Mesothelial cell of epicardium (in vitro differentiated cells): ENCODE results near the gene TRIM47. TPM values are rescaled to one million over a fixed set of nuclear protein-coding genes. Genes with fewer than 3 reads are reported as not detected.

Experiments used
- DNase-seq, 2 experiments: peaks; one replicate each; pipeline ENCODE4 v3.0.0; 2021; ENCODE audit warnings: low spot score in 2 of 2; ENCODE audit not compliant: unreplicated experiment in 2 of 2
- H3K27ac Mint-ChIP-seq: 2 replicates; pipeline ENCODE4 v1.8.0; 2021; ENCODE audit warnings: mixed read lengths
- H3K27me3 Mint-ChIP-seq: 2 replicates; pipeline ENCODE4 v1.8.0; 2021; ENCODE audit warnings: low read depth, mixed read lengths
- H3K36me3 Mint-ChIP-seq: 2 replicates; pipeline ENCODE4 v1.8.0; 2021; ENCODE audit warnings: mixed read lengths
- H3K4me1 Mint-ChIP-seq: 2 replicates; pipeline ENCODE4 v1.8.0; 2021; ENCODE audit warnings: mixed read lengths
- H3K4me3 Mint-ChIP-seq: 2 replicates; pipeline ENCODE4 v1.8.0; 2021; ENCODE audit warnings: mild to moderate bottlenecking, moderate library complexity, mixed read lengths
- H3K9me3 Mint-ChIP-seq: 2 replicates; pipeline ENCODE4 v1.8.0; 2021; ENCODE audit warnings: mixed read lengths
- CTCF ChIP-seq: fragments of 200-600 bp; sonication (generic); IDR thresholded peaks from one replicate; pipeline ENCODE4 v1.5.0; 2021; ENCODE audit warnings: antibody characterized with exemption; ENCODE audit not compliant: unreplicated experiment
- total RNA-seq: library from RNA; stranded (reverse); gene quantifications from 3 replicates; pipeline ENCODE4 v1.2.1, GENCODE V29; 2021

The TRIM47 gene
- total RNA-seq, 1 donor from 2014 or later, result 2.9 TPM

GRCh38 chr17:75829747-75830146 lies 48.6 kb downstream of the TRIM47 start:
- Mint-ChIP-seq H3K27ac (no peak overlapping the region), H3K9me3 (no peaks in the 10 kb centered on the region), H3K27me3 (no peaks in the 10 kb centered on the region), H3K36me3 (no peaks in the 10 kb centered on the region), H3K4me1 (peaks cover 28% of the 10 kb centered on the region), H3K4me3 (no peak overlapping the region)
- DNase-seq, result no peak
- no peak for TF ChIP-seq CTCF

GRCh38 chr17:75828741-75829140 lies 49.6 kb downstream of the TRIM47 start:
- Mint-ChIP-seq H3K36me3 (no peaks in the 10 kb centered on the region), H3K9me3 (no peaks in the 10 kb centered on the region), H3K27ac (no peak overlapping the region), H3K4me1 (peaks cover 28% of the 10 kb centered on the region), H3K4me3 (no peak overlapping the region), H3K27me3 (no peaks in the 10 kb centered on the region)
- DNase-seq, result no peak
- no peak for TF ChIP-seq CTCF

GRCh38 chr17:75828076-75828400 lies 50.3 kb downstream of the TRIM47 start:
- no peaks in the 10 kb centered on the region for H3K36me3 Mint-ChIP-seq
- H3K4me3 Mint-ChIP-seq, result peak overlapping the region; percentile 52
- peaks cover 23% of the 10 kb centered on the region for H3K4me1 Mint-ChIP-seq
- H3K27ac Mint-ChIP-seq, result peak overlapping the region; percentile 69
- no peaks in the 10 kb centered on the region for H3K9me3 Mint-ChIP-seq
- no peaks in the 10 kb centered on the region for H3K27me3 Mint-ChIP-seq
- no peak for TF ChIP-seq CTCF
- no peak for DNase-seq

- H3K36me3 Mint-ChIP-seq, result no peaks in the 10 kb centered on the region
- peaks cover 20% of the 10 kb centered on the region for H3K4me1 Mint-ChIP-seq
- H3K27me3 Mint-ChIP-seq, result no peaks in the 10 kb centered on the region
- DNase-seq, result peak in 1 of 2 experiments; percentile 83
- peak overlapping the region; percentile 52 for H3K4me3 Mint-ChIP-seq
- H3K9me3 Mint-ChIP-seq, result no peaks in the 10 kb centered on the region
- TF ChIP-seq CTCF, result peak; percentile 79
- peak overlapping the region; percentile 87 for H3K27ac Mint-ChIP-seq
Observed at GRCh38 chr17:75827308-75828075, 50.9 kb downstream of the TRIM47 start.

GRCh38 chr17:75826561-75827307 lies 51.6 kb downstream of the TRIM47 start:
- no peaks in the 10 kb centered on the region for H3K9me3 Mint-ChIP-seq
- no peak for TF ChIP-seq CTCF
- no peak for DNase-seq
- H3K4me3 Mint-ChIP-seq, result no peak overlapping the region
- H3K36me3 Mint-ChIP-seq, result peaks cover 2% of the 10 kb centered on the region
- H3K27ac Mint-ChIP-seq, result peak overlapping the region; percentile 87
- peaks cover 15% of the 10 kb centered on the region for H3K4me1 Mint-ChIP-seq
- no peaks in the 10 kb centered on the region for H3K27me3 Mint-ChIP-seq
